Suppressor macrophage treated with lipopolysaccharide for 1 hour (primary cell): ENCODE data around the gene WDR41.
"Not testable (repeated sequence)": the region's sequence is repeated elsewhere in the genome, so short reads cannot be mapped to it uniquely, and the experiment has no call there.

Source experiments
- DNase-seq, 3 donors: peaks; one replicate each; pipeline ENCODE4 v3.0.0-alpha.2; 2020 to 2022

The WDR41 gene

GRCh38 chr5:77398896-77399295 lies 93.2 kb downstream of the WDR41 start:
- DNase-seq = no peak

GRCh38 chr5:77398458-77398857 lies 93.7 kb downstream of the WDR41 start:
- no peak for DNase-seq

- no peak for DNase-seq
These were observed 94.3 kb downstream of the WDR41 start for GRCh38 chr5:77397686-77398292.

GRCh38 chr5:77396017-77396416 lies 96.1 kb downstream of the WDR41 start:
- DNase-seq = no peak

- no peak for DNase-seq
These were observed 97.9 kb downstream of the WDR41 start for GRCh38 chr5:77394064-77394715.

GRCh38 chr5:77391240-77391765 lies 100.8 kb downstream of the WDR41 start:
- no peak for DNase-seq

- no peak for DNase-seq
These were observed 101.3 kb downstream of the WDR41 start for GRCh38 chr5:77390795-77391194.

- no peak for DNase-seq
These were observed 101.9 kb downstream of the WDR41 start for GRCh38 chr5:77390221-77390620.

GRCh38 chr5:77389746-77390145 lies 102.4 kb downstream of the WDR41 start:
- no peak for DNase-seq

- DNase-seq = not testable (repeated sequence)
These were observed 105.8 kb downstream of the WDR41 start for GRCh38 chr5:77386340-77386739.

GRCh38 chr5:77383336-77383735 lies 108.8 kb downstream of the WDR41 start:
- DNase-seq = not testable (repeated sequence)
